ENCODE results near the gene CAPN9.
"Not testable (repeated sequence)": the region's sequence is repeated elsewhere in the genome, so short reads cannot be mapped to it uniquely, and the experiment has no call there.

Gene CAPN9

GRCh38 chr1:230709619-230710542 is 37.3 kb upstream of the CAPN9 start:
- DNase-seq (ENCODE audit: low read depth in 2 of 2) = no peak

GRCh38 chr1:230710543-230710904 is 36.7 kb upstream of the CAPN9 start:
- no peak for DNase-seq (ENCODE audit: low read depth in 2 of 2)

GRCh38 chr1:230711245-230711644 is 35.9 kb upstream of the CAPN9 start:
- no peak for DNase-seq (ENCODE audit: low read depth in 2 of 2)

GRCh38 chr1:230712470-230712942 is 34.7 kb upstream of the CAPN9 start:
- no peak for DNase-seq (ENCODE audit: low read depth in 2 of 2)

- DNase-seq (ENCODE audit: low read depth in 2 of 2) = no peak
Observed at GRCh38 chr1:230713138-230713537, 34.0 kb upstream of the CAPN9 start.

GRCh38 chr1:230713547-230713914 is 33.7 kb upstream of the CAPN9 start:
- DNase-seq (ENCODE audit: low read depth in 2 of 2) = no peak

GRCh38 chr1:230713915-230714764 is 33.0 kb upstream of the CAPN9 start, which contains the start of gene AGT:
Gene AGT (minus strand): TSS chr1:230714122. CDS start chr1:230710823, 3,299 bp downstream.
- DNase-seq (ENCODE audit: low read depth in 2 of 2) = peak; percentile 28 to 38

- DNase-seq (ENCODE audit: low read depth in 2 of 2) = no peak
Observed at GRCh38 chr1:230715510-230715909, 31.7 kb upstream of the CAPN9 start.

GRCh38 chr1:230716453-230716852 is 30.7 kb upstream of the CAPN9 start:
- DNase-seq (ENCODE audit: low read depth in 2 of 2) = not testable (repeated sequence)

- DNase-seq (ENCODE audit: low read depth in 2 of 2) = peak in 1 of 2 experiments; percentile 4
Observed at GRCh38 chr1:230717251-230717650, 29.9 kb upstream of the CAPN9 start.

- not testable (repeated sequence) for DNase-seq (ENCODE audit: low read depth in 2 of 2)
Observed at GRCh38 chr1:230721849-230722522, 25.2 kb upstream of the CAPN9 start.

GRCh38 chr1:230725256-230726012 is 21.8 kb upstream of the CAPN9 start:
- no peak for DNase-seq (ENCODE audit: low read depth in 2 of 2)

GRCh38 chr1:230728710-230729392 is 18.3 kb upstream of the CAPN9 start:
- peak; percentile 23 to 25 for DNase-seq (ENCODE audit: low read depth in 2 of 2)

GRCh38 chr1:230730977-230731376 is 16.2 kb upstream of the CAPN9 start:
- no peak for DNase-seq (ENCODE audit: low read depth in 2 of 2)

- no peak for DNase-seq (ENCODE audit: low read depth in 2 of 2)
Observed at GRCh38 chr1:230735447-230735846, 11.7 kb upstream of the CAPN9 start.

GRCh38 chr1:230737622-230738262 is 9.4 kb upstream of the CAPN9 start:
- DNase-seq (ENCODE audit: low read depth in 2 of 2) = no peak

GRCh38 chr1:230739564-230740290 is 7.5 kb upstream of the CAPN9 start:
- no peak for DNase-seq (ENCODE audit: low read depth in 2 of 2)

- DNase-seq (ENCODE audit: low read depth in 2 of 2) = no peak
Observed at GRCh38 chr1:230743899-230744298, 3.3 kb upstream of the CAPN9 start.

GRCh38 chr1:230744382-230744781 is 2.8 kb upstream of the CAPN9 start:
- no peak for DNase-seq (ENCODE audit: low read depth in 2 of 2)
